Measurements from ENCODE around the gene THSD7A.

The THSD7A gene

DNA sequence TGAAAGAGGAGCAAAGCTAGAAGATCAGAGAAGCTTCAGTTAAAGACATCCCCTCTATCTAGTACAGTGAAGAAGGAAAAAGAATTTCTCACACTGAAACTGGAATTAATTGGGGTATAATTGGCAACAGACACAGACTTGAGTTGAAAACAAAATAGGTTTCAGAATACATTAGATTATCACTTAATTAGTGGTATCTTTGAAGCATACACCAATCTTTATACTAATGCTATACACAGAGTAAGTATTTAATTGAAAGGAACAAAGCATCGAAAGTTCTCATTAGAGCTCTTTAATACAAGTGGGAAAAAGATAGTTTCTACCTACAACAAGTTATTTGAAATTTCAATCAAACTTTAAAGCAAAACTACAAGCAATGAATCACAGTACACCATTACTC lies 128.2 kb downstream of the THSD7A start:
- TF ChIP-seq, protein P1, sequence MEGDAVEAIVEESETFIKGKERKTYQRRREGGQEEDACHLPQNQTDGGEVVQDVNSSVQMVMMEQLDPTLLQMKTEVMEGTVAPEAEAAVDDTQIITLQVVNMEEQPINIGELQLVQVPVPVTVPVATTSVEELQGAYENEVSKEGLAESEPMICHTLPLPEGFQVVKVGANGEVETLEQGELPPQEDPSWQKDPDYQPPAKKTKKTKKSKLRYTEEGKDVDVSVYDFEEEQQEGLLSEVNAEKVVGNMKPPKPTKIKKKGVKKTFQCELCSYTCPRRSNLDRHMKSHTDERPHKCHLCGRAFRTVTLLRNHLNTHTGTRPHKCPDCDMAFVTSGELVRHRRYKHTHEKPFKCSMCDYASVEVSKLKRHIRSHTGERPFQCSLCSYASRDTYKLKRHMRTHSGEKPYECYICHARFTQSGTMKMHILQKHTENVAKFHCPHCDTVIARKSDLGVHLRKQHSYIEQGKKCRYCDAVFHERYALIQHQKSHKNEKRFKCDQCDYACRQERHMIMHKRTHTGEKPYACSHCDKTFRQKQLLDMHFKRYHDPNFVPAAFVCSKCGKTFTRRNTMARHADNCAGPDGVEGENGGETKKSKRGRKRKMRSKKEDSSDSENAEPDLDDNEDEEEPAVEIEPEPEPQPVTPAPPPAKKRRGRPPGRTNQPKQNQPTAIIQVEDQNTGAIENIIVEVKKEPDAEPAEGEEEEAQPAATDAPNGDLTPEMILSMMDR (IDR thresholded peaks at IDR 0.05; ENCODE audit: insufficient read depth, low read length, poor library complexity, severe bottlenecking), result no peak

DNA sequence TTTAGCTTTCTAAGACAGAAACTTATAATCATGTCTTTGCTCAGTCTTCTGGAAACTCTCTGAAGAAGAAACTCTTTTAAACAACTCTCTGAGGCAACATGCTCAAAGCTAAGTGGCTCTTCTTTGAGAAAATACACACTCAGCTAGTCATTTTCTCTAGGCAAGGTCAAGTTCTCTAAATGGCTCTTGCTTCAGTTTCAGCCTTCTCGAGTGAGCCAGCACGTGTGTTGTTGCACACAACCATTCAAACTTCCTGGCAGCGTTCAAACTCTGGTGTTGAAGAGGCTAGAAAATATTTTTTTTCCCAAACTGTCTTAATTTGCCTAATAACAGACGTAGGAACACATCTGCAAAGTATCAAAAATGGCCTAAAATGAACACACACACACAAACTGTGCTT lies 129.1 kb downstream of the THSD7A start:
- Histone ChIP-seq H3K4me3 (replicated peaks; ENCODE audit: low read depth, low read length) (no peak overlapping the region), H3K27me3 (replicated peaks; ENCODE audit: control insufficient read depth, insufficient read depth, low read length) (no peaks in the 10 kb centered on the region), H3K36me3 (ENCODE audit: control insufficient read depth, insufficient read depth, low read length) (no peaks in the 10 kb centered on the region)
- no peak for DNase-seq (ENCODE audit: extremely low read depth, insufficient read length)
- TF ChIP-seq, protein P1 (IDR thresholded peaks at IDR 0.05; ENCODE audit: insufficient read depth, low read length, poor library complexity, severe bottlenecking), result no peak

More for the DNA sequence above, 128.2 kb downstream of the THSD7A start:
- H3K4me3 ChIP-seq (replicated peaks; ENCODE audit: low read depth, low read length), result no peak overlapping the region
- no peak for DNase-seq (ENCODE audit: extremely low read depth, insufficient read length)
- no peaks in the 10 kb centered on the region for H3K27me3 ChIP-seq (replicated peaks; ENCODE audit: control insufficient read depth, insufficient read depth, low read length)
- H3K36me3 ChIP-seq (ENCODE audit: control insufficient read depth, insufficient read depth, low read length), result no peaks in the 10 kb centered on the region

DNA sequence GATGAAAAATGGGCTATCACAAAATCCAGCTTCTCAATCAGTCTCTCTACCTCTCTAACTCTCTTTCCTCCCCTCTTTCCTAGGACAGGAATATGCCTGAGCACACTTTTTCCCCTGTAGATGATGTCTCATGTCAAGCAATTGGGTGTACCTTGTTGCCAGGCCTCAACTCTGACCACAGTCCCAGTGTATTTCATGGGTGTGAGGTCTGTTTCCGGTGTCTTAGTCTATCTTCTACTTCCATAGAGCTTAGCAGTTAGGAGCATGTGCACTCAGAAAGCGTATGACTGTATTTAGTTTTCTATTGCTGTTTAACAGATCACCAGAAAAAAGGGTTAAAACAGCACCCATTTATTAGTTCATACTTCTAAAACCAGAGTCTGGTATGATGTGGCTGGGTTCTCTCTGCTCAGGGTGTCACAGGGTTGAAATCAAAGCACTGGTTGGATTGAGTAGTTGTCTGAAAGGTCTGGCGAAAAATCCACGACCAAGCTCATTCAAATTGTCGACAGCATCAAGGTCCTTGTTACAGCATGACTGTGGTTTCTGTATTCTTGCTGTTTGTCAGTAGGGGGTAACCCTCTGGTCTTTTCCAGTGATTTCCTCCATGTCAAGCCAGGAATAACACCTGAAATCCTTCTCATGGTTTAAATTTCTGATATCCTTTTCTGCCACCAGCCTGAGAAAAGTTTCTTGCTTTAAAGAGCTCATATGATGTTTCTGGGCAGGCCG lies 130.0 kb downstream of the THSD7A start:
- DNase-seq (ENCODE audit: extremely low read depth, insufficient read length), result no peak
- Histone ChIP-seq H3K36me3 (ENCODE audit: control insufficient read depth, insufficient read depth, low read length) (no peaks in the 10 kb centered on the region), H3K27me3 (replicated peaks; ENCODE audit: control insufficient read depth, insufficient read depth, low read length) (no peaks in the 10 kb centered on the region), H3K4me3 (replicated peaks; ENCODE audit: low read depth, low read length) (no peak overlapping the region)
- TF ChIP-seq, protein P1 (IDR thresholded peaks at IDR 0.05; ENCODE audit: insufficient read depth, low read length, poor library complexity, severe bottlenecking), result no peak

DNA sequence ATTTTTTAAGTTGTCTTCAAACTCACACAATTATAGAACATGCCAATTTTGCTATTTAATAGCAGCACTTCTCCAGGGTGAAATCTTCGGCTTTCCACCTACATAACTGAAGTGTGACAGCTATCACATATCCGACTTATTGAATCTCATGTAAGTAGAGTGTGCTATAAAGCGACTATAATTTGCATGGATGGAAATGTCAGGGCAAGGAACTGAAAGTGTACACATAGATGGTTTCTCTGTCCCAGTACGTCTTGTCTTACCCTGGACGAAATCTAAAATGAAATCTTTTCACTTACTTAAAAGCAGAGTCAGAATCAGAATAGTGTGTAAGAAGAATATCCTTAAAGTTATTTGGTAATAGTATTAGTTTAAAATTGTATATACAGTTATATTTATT lies 132.3 kb downstream of the THSD7A start:
- H3K4me3 ChIP-seq (replicated peaks; ENCODE audit: low read depth, low read length), result no peak overlapping the region
- no peak for DNase-seq (ENCODE audit: extremely low read depth, insufficient read length)

DNA sequence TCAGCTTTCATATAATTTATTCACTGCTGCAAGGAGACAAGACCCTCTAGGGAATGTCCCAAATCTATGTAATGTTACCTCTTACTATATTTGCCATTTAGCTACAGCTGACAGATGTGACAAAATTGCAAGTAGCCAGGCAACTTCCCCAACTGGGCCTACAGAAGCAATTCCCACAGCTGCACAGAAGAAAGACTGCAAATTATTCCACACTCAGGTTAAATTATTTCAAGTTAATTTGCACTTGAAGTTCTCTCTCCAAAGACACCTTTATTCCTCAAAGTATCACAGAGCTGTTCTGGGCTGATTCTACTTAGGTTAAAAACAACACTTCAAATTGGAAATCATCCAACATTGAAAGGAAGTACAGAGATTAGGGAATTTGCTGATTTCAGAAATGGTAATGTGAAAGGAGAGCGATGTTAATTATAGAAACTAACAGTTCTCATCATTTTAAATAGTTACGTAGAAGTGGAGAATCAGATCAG lies 133.6 kb downstream of the THSD7A start:
- TF ChIP-seq, protein P1 (IDR thresholded peaks at IDR 0.05; ENCODE audit: insufficient read depth, low read length, poor library complexity, severe bottlenecking), result no peak
- H3K4me3 ChIP-seq (replicated peaks; ENCODE audit: low read depth, low read length), result no peak overlapping the region
- no peaks in the 10 kb centered on the region for H3K36me3 ChIP-seq (ENCODE audit: control insufficient read depth, insufficient read depth, low read length)
- H3K27me3 ChIP-seq (replicated peaks; ENCODE audit: control insufficient read depth, insufficient read depth, low read length), result no peaks in the 10 kb centered on the region
- no peak for DNase-seq (ENCODE audit: extremely low read depth, insufficient read length)

More for the DNA sequence above, 132.3 kb downstream of the THSD7A start:
- TF ChIP-seq, protein P1 (IDR thresholded peaks at IDR 0.05; ENCODE audit: insufficient read depth, low read length, poor library complexity, severe bottlenecking), result no peak
- H3K27me3 ChIP-seq (replicated peaks; ENCODE audit: control insufficient read depth, insufficient read depth, low read length), result no peaks in the 10 kb centered on the region
- no peaks in the 10 kb centered on the region for H3K36me3 ChIP-seq (ENCODE audit: control insufficient read depth, insufficient read depth, low read length)

All from GM06990 (cell line).